Measurements from ENCODE around the gene EVI5.
"Not testable (repeated sequence)": the region's sequence is repeated elsewhere in the genome, so short reads cannot be mapped to it uniquely, and the experiment has no call there.

The EVI5 gene

GRCh38 chr1:92746255-92746654, 38.7 kb downstream of the EVI5 start:
- not testable (repeated sequence) for DNase-seq

- DNase-seq, result no peak
Observed at GRCh38 chr1:92743221-92743620, 41.7 kb downstream of the EVI5 start.

DNA sequence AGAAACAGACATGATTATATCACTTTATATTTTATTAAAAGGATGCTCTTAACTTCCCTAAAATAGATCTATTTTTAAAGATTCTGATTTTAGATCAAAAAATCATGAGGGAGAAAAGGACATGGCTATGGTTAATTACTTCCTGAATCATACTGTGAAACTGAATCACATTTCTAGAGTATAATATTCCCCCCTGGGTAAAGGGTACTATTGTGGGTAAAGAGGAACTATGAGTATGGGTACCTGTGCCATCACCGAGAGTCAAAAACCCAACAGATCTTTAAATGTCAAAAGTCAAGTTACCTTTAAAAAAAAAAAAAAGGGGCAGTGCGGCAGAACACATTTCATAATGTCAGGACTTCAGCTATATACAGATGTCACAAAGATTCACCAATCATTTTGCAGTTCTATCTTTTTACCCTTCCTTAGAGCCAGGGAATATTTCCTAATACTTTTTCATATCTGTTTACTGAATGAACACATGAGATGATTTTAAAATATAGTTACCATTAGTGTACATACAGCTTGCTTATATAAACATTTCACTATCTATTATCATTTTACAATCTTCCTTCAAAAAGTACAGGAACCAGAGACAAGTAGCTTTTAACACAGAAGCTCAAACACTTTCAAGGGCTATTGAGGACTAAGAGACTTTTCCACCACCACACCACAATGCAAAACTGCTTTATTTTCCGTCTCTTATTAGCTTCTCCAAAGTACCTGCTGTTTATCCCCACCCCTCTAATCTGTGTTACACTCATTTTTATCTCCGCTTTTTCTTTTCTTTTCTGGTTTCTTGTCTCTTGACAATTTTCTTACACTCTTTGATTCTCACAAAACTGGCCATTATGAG, 45.0 kb downstream of the EVI5 start:
- DNase-seq, result no peak

DNA sequence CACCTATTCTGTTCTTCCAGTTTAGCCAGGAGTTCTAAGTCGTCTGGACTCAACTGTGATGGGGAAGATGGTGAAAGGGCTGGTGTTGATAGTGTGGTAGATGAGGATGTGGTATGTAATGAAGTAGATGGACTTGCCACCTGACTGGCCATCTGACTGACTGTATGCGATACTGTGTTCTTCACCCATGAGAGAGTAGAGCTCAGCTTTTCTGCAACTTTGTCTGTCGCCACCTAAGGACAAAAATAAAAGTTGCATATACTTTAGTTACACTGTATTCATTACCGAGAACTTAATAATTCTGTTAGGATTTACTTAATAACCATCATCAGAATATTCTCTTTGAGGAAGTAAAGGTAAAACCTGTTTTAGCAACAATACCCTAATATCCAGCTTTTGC, 48.5 kb downstream of the EVI5 start:
- no peak for DNase-seq

DNA sequence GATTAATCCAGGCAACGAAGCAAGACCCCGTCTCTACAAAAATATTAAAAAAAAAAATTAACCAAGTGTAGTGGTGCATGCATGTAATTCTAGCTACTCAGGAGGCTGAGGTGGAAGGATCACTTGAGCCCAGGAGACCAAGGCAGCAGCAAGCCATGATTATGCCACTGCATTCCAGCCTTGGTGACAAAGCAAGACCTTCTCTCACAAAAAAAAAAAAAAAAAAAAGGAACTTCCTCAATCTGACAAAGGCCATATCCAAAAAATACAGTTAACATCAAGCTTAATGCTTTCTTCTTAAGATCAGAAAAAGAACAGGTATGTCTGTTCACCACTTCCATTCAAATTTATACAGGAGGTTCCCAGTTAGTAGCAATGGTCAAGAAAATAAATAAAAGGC, 54.4 kb downstream of the EVI5 start:
- no peak for DNase-seq

DNA sequence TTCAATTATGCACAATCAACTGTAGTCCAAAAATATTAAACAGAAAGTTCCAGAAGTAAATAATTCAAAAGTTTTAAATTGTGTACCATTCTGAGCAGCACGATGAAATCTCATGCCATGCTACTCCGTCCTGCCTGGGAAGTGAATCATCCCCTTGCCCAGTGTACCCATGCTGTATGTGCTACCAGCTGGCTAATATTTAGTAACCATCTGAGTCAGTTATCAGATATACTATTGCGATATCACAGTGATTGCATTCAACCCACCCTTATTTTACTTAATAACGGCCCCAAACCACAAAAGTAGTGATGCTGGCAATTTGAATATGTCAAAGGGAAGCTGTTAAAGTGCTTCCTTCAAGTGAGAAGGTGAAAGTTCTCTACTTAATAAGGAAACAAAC, 56.2 kb downstream of the EVI5 start:
- DNase-seq, result no peak

DNA sequence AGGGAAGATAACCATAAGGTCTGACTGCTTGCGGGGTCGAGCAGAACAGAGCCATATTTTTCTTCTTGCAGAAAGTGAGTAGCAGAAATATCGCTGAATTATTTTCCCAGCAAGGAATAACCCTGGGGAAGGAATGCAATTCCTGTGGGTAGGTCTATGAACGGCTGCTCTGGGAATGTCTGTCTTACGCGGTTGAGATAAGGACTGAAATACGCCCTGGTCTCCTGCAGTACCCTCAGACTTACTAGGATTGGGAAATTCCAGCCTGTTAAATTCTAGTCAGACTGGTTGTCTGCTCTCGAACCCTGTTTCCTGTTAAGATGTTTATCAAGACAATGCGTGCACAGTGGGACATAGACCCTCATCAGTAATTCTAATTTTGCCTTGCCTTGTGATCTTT, 61.2 kb downstream of the EVI5 start:
- DNase-seq, result not testable (repeated sequence)

DNA sequence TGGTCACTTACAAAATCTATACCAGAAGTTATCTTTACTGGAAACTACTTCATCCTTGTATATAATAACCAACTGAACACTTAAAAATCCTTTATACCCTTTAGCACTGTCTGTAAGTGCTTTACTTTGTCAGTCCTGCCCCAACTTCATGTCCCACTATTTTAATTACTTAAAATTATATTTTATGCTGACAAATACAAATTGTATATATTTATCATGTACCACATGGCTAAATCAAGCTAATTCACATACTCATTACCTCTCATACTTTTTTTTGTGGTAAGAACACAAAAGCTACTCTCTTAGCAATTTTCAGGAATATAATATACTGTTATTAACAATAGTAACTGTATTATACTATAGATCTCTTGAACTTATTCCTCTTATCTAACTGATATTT, 63.0 kb downstream of the EVI5 start:
- DNase-seq, result no peak

GRCh38 chr1:92721157-92721556, 63.8 kb downstream of the EVI5 start:
- DNase-seq, result not testable (repeated sequence)

- DNase-seq, result not testable (repeated sequence)
Observed at GRCh38 chr1:92715476-92715951, 69.4 kb downstream of the EVI5 start.

DNA sequence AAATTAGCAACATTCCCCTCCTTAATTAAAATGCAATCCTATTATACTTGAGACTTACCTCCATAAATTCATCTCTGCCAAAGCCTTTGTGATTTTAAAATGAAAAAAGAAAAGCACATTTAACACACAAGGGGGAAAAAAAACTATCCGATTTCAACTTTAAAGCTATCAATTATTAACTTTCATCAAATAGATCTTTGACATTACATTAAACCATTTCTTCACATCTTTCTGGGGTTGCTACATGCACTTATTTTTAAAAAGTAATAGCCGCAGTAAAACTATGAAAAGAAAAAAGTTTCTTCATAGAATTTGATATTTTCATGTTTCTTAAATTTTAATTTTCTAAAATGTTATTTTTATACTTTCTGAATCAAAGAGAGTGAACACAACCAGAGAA, 71.0 kb downstream of the EVI5 start:
- no peak for DNase-seq

DNA sequence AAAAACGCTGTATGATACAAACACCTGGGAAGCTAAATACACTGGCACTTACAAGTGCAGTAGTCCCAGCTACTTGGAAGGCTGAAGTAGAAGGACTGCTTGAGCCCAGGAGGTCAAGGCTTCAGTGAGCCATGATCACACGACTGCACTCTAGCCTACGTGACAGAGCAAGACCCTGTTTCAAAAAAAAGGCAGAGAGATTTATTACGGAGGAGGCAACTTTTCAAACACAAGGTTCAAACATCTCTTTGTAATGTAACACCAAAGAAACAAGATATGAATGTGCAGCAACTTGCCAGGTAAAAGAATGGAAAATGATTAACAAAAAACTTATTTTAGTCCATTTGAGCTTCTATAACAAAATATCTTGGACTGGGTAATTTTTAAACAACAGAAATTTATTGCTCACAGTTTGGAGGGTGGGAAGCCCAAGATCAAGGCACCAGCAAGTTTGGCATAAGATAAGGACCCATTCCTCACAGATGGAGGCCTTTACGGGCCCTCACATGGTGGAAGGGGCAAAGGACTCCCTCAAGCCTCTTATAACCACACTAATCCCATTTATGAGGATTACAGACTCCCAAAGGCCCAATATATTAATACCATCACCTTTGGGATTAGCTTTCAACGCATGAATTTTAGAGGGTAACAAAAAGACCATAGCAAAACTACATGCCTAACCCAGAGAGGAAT, 73.3 kb downstream of the EVI5 start:
- no peak for DNase-seq

DNA sequence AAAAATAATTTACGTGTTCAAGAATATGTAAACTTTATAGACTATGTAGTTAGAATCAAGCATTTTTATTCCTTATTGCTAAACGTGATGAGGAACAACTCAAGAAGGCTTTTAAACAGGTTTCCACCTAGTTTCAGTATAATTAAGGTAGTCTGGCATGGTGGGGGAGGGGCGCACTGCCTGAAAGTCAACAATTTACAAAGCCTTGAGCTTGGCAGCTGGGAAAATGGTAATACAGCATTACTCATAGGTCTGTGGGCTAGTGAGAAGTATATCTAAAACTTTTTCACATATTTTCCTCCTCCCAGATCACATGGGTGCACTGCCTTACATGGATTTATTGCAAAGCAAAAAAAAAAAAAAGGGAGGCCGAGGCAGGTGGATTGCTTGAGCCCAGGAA, 75.2 kb downstream of the EVI5 start:
- DNase-seq, result no peak

DNA sequence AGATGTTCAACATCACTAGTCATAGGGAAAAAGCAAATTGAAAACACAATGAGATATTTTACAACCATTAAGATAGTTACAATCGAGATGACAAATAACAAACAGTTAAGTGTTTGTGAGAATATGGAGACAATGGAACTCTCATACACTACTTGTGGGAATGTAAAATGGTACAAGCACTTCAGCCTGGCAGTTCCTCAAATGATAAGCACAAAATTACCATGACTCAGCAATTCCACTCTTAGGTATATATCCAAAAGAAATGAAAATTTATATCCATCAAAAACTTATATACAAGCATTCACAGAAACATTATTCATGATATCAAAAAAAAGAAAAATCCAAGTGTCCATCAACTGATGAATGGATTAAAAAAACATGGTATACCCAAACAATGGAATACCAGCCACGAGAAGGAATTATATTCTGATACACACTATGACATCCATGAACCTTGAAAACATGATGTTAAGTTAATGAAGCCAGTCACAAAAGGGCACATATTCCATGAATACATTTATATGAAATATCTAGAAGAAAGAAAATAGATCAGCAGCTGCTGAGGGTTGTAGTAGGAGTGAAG, 76.4 kb downstream of the EVI5 start:
- no peak for DNase-seq

- DNase-seq, result no peak
Observed at GRCh38 chr1:92707709-92708108, 77.2 kb downstream of the EVI5 start.

DNA sequence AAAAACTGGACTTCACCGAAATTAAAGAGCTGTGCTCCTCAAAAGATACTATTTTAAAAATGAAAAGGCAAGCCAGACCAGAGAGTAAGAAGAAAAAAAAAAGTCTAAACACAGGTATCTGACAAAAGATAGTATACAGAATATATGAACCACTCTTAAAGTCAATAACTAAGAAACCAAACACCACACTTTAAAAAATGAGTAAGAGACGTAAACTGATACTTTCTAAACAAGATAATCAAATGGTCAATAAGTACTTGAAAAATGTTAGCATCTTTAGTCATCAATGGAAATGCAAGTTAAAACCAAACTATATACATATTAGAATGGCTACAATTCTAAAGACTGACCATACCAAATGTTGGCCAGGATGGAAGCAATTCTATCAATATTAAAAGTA, 77.6 kb downstream of the EVI5 start:
- DNase-seq, result no peak

GRCh38 chr1:92705446-92705845, 79.5 kb downstream of the EVI5 start:
- no peak for DNase-seq

GRCh38 chr1:92701147-92701546, 83.8 kb downstream of the EVI5 start:
- DNase-seq, result no peak

GRCh38 chr1:92698932-92699331, 86.0 kb downstream of the EVI5 start:
- DNase-seq, result no peak

GRCh38 chr1:92695104-92695503, 89.8 kb downstream of the EVI5 start:
- no peak for DNase-seq

DNA sequence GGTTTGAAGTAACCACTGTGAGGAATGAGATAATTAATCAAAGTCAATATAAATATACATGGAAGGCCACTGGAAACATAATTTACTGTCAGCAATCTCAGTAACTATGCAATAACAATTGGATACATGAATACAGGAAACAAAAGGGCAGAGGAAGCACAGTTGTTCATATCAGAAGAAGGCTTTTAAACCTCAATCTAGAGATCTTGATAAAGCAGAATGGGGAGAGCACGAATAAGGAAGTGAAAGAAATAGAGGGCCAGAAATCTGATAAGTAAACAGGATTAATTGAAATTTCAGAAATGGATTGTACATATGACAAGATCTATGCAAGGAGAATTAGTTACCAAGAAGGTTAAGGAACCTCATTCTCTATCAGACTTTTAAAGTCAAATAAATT, 93.0 kb downstream of the EVI5 start:
- DNase-seq, result no peak

DNA sequence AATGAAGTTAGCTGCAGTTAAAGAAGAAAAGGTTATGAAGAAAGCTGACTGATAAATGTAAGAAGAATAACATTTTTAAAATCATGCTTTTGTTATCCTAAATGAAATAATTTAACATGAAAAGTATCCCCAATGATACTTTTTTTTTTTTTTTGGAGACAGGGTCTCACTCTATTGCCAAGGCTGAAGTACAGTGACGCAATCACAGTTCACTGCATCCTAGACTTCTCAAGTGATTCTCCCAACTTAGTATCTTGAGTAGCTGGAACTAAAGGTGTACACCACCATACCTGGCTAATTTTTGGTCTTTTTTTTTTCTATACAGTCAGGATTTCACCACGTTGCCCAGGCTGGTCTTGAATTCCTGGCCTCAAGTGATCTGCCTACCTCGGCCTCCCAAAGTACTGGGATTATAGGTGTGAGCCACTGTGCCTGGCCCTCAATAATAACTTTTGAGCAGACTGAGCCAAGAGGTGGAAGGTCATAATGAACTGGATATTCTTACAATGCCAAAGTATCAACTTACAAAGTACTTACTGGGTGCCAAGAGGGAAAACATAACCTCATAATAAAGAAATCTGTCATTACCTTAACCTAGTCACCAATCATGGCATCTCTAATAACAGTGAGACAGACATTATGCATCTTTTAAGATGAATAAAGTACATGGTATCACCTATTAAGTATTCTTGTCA, 94.5 kb downstream of the EVI5 start:
- no peak for DNase-seq

- no peak for DNase-seq
Observed at GRCh38 chr1:92679980-92680379, 104.9 kb downstream of the EVI5 start.

Measured in retina (tissue), 1 donor.